NAMALWA (cell line): Measurements from ENCODE around the gene HBE1.
"Not testable (repeated sequence)": the region's sequence is repeated elsewhere in the genome, so short reads cannot be mapped to it uniquely, and the experiment has no call there.

ENCODE experiments used
- DNase-seq: peaks from one replicate; pipeline ENCODE4 v3.0.0-alpha.2; 2015; ENCODE audit warnings: low spot score

The HBE1 gene

DNA sequence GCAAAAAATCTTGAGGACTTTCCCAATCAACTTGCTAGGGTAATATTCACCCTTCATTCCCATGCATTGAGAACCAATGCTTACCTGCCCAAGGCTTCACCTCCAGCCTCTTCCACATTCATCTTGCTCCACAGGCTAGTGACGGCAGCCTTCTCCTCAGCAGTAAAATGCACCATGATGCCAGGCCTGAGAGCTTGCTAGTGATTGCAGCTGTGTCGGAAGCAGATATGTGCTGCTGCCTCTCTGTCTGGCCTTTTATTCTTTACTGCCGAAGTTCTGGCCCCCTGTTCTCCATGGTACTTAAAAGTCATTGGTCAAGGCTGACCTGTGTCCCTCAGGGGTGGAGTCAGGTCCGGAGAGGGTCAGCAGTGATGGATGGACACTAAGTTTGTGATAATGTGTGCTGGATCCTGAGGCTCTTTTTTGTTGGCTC lies at the start of gene HBE1:
HBE1 (minus strand) TSS at position 231 of the 433 bp plus-strand sequence; CDS start at position 176, 55 bp downstream.
- DNase-seq, result no peak

DNA sequence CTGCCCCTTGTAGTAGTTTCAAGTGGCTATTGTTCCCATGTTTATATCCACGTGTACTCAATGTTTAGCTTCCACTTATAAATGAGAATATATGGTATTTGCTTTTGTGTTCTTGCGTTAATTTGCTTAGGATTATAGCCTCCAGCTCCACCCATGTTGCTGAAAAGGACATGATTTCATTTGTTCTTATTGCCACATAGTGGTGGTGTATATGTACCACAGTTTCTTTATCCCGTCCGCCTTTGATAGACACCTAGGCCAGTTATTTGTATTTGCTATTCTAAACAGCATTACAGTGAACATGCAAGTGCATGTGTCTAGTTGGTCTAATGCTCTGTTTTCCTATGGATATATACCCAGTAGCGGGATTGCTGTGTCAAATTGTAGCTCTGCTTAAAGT lies 47.5 kb upstream of the HBE1 start:
- DNase-seq, result no peak

DNA sequence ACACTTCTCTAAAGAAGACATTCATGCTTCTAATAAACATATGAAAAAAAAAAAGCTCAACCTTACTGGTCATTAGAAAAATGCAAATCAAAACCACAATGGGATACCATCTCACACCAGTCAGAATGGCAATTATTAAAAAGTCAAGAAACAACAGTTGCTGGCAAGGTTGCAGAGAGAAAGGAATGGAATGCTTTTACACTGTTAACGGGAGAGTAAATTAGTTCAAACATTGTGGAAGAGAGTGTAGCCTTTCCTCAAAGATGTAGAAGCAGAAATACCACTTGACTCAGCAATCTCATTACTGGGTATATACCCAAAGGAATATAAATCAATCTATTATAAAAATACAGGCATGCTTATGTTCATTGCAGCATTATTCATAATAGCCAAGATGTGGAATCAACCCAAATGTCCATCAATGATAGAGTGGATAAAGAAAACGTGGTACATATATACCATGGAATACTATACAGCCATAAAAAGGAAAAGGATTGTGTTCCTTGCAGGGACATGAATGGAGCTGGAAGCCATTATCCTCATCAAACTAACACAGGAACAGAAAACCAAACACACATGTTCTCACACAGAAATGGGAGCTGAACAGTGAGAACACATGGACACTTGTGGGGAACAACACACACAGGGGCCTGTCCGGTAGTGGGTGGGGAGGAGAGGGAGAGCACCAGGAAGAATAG lies 43.7 kb upstream of the HBE1 start:
- DNase-seq, result not testable (repeated sequence)

DNA sequence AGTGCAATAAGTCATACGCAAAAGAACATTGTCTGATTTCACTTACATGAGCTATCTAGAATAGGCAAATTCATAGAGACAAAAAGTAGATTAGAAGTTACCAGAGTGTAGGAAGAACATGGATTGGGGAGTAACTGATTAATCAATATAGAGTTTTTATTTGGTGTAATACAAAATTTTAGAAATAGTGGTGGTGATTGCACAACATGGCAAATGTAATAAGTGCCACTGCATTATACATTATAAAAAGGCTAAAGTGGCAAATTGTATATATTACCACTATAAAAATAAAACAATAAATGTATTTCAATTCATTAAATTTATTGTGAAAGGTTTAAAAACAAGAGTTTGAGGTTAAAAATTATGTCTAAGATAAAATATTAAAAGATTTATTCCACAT lies 40.7 kb upstream of the HBE1 start:
- no peak for DNase-seq

DNA sequence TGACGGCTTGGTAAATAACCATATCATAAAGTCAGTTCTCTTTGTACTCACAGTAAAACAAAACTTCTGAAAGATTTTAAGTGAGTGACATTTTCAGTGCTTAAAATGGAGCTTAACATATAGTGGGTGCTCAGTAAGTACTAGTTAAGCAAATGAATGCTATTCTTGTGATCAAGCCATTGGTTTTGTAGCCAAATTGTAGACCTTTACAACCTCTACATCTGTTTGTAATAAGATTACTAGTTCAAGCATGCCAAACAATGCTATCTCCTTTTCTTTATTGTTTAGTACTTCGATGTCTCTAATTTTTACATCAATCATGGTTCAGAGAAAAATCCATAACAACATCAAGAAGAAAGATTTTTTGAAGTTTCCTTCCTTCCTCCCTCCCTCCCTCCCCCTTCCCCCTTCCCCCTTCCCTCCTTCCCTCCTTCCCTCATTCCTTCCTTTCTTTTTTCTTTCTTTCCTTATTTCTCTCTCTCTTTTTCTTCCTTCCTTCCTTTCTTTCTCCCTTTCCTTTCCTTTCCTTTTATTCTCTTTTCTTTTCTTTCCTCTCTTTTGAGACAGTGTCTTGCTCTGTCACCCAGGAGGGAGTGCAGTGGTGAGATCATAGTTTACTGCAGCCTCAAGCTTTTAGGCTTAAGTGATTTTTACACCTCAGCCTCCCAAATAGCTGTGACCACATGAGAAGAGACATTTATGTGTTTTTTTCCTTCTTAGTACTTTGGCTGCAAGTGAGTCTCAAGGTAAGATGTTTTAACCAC lies 37.7 kb upstream of the HBE1 start:
- no peak for DNase-seq

DNA sequence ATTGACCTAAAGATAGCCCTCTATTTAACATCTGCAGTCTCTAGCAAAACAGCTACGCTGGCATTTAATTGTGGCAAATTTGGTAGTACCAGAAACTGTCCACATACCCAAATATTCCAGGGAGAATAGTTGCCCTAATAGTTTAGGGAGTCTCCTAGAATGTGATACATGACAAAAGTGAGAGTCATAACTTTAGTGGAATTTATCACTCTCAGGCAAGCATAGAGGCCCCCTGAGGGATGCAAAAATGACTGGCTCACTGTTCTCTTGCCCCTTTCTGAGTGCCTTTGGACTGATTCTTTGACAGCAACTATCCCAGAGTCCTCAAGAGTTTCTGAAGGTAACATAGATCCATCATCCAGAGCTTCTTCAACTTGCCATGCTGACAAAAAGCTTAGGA lies 34.3 kb upstream of the HBE1 start:
- DNase-seq, result no peak

DNA sequence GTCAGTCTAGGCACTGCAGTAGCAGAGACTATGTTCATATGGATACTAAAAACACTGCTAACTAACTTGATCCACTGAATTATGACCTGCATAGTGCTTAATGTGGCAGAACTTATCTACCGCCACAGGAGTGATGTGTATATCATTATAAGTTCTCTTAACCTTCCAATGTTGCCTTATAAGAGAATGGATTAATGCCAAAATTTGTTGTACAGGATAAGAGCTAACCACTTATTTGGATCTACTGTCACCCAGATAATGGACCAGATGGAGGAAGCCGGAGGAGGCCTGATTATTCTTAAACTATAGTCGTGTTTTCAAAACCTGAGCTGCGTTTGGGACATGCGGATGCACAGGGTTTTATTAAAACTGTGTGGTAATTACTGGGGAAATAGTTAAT lies 33.9 kb upstream of the HBE1 start:
- DNase-seq, result no peak

DNA sequence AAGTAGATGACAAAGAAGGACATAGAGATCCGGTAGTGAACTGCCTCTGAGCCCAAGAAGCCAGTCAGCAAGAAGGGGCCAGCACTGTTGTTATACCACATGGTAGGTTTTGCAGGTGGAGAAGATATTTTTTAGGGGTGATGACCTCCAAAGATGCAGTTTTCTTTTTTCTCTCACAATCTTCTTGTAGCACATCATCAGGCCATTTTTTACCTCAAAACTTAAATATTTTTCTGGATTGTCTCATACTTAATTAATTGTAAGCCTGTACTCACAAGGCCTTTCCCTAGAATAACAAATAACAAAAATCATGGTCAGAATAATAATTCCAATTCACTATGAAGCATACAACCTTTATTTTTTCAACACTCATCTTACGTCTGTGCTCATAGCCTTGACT lies 32.1 kb upstream of the HBE1 start, which contains the start of gene OR51B4:
OR51B4 (minus strand) TSS at position 101 of the 400 bp plus-strand sequence; CDS start at position 101, 0 bp downstream.
- no peak for DNase-seq

DNA sequence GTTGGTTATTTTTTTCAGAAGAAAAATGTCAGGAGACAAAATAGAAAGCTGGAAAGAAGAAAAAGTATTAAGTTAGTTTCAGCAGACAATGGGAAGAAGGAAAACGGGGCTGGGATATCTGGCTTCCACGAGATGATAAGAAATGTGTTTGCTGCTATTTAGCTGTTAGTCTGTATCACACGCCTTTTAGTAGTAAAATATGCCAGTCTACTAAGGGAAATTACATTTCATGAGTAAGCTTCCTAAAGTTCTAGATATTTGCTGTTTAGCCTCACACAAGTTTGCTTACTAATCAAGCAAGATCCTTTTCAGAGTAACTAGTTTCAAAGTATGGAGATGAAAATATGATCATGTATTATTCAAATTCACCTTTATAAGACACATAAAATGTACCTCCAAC lies 30.5 kb upstream of the HBE1 start:
- no peak for DNase-seq

DNA sequence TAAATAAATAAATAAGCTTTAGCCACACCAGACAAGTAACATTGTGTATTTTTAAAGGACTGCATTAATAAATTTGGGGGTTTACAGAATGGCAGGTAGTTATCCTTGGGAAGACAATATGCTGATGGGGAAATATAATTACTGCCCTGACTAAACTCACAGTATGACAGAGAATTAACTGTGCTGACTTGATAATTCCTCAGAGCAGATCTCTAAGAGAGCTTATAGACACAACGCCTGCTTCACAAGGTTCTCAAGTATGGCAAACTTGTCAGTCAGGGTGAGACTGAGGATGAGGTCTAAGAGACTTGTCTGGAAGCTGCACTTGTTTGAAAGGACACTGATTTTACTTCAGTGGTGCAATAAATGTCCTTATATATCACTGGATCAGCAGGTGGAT lies 28.7 kb upstream of the HBE1 start:
- no peak for DNase-seq

DNA sequence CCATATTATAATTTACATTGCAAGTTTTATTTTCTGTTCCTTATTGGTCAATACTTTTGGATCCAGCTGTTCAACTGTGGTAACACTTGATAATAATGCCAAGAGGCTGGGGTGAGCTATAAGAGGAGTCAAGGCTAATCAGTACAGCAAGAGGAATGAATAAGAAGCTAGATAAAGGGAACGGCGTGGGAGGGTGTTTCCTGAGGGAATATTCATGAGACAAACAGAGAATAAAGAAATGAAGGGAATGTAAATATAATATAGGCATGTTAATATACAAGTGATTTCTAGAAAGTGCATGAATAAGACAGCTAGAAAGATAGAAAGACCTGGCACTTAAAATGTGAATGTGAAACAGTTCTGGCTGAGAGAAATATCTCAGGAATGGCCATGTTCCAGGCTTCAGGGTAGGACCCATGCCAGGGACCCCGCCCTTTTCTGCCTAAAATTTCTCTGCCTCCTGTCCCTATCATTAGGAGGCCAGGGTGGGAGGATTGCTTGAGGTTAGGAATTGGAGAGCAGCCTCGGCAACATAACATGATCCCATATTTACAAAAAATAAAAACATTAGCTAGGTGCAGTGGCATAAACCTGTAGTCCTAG lies 28.1 kb upstream of the HBE1 start:
- no peak for DNase-seq

DNA sequence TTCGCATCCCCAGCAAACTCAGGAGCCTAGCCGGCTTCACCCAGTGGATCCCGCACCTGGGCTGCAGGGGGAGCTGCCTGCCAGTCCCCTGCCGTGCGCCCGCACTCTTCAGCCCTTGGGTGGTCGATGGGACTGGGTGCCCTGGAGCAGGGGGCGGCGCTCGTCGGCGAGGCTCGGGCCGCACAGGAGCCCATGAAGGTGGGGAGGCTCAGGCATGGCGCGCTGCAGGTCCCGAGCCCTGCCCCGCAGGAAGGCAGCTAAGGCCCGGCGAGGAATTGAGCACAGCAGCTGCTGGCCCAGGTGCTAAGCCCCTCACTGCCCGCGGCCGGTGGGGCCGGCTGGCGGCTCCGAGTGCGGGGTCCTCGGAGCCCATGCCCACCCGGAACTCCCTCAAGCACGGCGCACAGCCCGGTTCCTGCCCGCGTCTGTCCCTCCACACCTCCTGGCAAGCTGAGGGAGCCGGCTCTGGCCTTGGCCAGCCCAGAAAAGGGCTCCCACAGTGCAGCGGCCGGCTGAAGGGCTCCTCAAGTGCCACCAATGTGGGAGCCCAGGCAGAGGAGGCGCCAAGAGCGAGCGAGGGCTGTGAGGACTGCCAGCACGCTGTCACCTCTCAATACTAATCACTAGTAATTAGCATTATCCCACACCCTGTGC lies 24.7 kb upstream of the HBE1 start:
- DNase-seq, result not testable (repeated sequence)

DNA sequence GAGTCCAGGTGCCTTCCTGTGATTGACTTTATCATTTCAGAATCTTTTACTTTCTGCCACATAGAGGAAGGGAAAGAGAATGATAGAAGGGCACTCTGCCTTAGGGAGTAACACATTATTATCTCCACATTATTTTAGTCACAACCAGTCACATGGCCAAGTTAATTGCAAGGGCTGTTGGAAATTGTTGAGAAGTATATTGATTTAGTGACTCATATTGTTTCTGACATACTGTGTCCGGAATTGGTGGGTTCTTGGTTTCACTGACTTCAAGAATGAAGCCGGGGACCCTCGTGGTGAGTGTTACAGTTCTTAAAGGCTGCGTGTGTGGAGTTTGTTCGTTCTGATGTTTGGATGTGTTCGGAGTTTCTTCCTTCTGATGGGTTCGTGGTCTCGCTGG lies 23.3 kb upstream of the HBE1 start:
- no peak for DNase-seq

DNA sequence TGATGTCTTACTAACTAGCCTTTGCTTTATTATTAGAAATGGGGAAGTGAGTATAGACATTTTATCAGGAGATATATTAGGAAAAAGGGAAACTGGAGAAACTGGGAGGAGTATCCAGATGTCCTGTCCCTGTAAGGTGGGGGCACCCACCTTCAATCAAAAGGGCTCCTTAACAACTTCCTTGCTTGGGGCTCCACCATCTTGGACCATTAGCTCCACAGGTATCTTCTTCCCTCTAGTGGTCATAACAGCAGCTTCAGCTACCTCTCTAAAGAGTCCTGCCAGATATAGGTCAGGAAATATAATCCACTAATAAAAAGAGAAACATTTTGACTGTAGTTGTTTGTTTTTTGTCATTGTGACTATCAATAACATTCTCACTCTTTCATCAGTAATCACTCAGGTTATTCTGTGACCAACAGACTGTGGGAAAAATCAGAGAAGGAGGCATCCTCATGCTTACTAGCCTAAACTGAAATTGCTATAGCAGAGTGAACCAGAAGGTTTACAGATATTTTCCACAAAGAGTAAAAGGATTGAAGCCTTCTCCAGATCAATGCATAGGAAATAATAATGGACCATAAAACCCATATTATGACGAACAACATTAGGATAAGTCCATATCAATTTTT lies 21.6 kb upstream of the HBE1 start:
- peak; percentile 41 for DNase-seq

DNA sequence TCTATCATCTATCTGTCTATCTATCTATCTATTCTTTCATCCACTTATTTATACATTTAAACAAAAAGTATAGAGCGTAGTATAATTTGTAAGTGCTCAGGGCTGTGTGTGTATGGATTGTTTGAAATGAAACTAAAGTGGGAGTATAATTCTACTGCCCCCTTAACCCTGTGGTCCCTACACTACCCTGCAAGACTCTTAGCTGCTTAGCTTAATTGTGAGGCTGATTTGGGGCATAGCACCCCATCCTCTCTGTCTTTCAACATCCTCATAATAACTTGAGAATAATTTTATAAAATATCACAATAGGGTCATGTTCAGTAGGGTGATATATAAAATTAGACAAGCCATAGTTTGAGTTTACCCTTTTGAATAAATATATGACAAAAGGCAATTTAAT lies 20.4 kb upstream of the HBE1 start:
- no peak for DNase-seq

DNA sequence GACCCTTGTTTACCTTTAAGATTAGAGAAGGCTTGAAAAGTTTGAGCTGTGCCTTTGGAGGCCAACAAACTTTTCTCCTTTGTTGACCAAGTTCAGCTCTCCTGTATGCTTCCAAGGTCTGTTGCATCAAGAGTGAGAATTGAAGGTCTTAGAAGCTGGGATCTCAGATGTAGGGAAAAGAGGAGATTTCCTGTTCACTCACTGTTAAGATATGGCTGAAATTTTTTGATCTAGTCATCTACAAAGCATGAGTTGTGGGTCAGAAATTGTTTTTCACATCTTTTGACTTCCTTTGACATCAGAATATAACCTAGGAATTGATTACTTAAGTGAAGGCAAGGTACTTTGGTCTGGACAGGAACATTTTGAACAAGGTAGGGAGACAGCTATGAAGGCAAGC lies 20.0 kb upstream of the HBE1 start:
- no peak for DNase-seq

DNA sequence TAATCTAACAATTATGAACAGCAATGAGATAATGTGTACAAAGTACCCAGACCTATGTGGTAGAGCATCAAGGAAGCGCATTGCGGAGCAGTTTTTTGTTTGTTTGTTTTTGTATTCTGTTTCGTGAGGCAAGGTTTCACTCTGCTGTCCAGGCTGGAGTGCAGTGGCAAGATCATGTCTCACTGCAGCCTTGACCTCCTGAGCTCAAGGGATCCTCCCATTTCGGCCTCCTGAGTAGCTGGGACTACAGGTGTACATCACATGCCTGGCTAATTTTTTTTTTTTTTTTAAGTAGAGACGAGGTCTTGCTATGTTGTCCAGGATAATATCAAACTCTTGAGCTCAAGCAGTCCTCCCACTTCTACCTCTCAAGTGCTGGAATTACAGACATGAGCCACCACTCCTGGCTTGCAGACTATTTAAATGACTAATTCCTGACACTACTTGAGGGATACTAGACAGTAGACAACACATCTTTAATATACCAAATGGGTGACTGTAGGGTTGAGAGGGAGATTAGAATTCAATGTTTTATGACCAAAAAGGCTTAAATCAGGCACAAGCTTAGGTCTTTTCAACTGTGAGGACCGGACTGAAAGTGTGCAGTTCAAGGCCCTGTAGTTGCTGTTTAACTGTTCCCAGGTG lies 19.3 kb upstream of the HBE1 start:
- DNase-seq, result no peak

DNA sequence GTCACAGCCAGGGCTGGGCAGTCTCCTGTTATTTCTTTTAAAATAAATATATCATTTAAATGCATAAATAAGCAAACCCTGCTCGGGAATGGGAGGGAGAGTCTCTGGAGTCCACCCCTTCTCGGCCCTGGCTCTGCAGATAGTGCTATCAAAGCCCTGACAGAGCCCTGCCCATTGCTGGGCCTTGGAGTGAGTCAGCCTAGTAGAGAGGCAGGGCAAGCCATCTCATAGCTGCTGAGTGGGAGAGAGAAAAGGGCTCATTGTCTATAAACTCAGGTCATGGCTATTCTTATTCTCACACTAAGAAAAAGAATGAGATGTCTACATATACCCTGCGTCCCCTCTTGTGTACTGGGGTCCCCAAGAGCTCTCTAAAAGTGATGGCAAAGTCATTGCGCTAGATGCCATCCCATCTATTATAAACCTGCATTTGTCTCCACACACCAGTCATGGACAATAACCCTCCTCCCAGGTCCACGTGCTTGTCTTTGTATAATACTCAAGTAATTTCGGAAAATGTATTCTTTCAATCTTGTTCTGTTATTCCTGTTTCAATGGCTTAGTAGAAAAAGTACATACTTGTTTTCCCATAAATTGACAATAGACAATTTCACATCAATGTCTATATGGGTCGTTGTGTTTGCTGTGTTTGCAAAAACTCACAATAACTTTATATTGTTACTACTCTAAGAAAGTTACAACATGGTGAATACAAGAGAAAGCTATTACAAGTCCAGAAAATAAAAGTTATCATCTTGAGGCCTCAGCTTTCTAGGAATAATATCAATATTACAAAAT lies 18.6 kb upstream of the HBE1 start:
- no peak for DNase-seq

DNA sequence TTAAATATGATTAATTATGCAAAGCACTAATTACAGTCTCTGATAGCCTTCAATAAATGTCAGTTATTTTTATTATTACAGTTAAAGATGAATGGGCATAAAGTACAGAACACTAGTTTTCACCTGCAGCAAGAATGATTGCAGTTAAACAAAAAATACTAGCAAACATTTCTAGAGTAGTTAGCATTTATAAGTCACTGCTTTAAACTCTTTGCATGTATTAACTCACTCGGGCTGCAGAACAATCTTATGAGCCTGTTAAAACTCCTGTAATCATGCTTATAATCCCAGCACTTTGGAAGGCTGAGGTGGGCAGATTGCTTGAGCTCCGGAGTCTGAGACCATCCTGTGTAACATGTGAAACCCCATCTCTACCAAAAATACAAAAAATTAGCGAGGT lies 17.2 kb upstream of the HBE1 start:
- no peak for DNase-seq

DNA sequence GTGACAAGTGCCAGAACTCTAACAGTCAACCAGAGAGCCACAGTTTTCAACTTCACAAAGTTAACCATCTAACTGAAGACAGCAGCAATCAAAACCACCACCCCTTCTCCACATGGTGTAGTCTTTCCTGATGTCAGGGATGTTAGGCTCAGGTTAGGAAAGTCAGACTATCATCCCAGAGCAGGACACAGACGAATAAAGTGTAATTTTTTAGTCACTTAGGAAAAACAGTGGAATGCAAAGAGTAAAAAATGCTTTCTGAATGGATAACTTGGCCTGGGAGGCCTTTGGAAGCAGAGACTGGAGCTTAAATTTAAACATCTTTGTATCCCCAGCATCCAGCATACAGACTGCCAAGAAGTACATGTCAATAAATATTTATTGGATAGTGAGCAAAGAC lies 16.6 kb upstream of the HBE1 start:
- DNase-seq, result no peak
